GM23338 (cell line): Measurements from ENCODE around the gene ADGRB3. TPM values are rescaled to one million over a fixed set of nuclear protein-coding genes. Genes with fewer than 3 reads are reported as not detected.

ENCODE experiments used
- ATAC-seq: fragments of 200-7000 bp; cut with Tn5 transposase; 3 replicates; pipeline ENCODE4 v1.9.1; 2020
- DNase-seq: peaks from one replicate; pipeline ENCODE4 v3.0.0-alpha.2; 2015; ENCODE audit warnings: low spot score
- H2AFZ ChIP-seq: fragments of 200-600 bp; sonication (generic); 2 replicates; pipeline ENCODE4 v1.8.0; 2016; ENCODE audit warnings: antibody characterized with exemption, mild to moderate bottlenecking, moderate library complexity
- H3F3A ChIP-seq: fragments of 200-600 bp; sonication (generic); replicated peaks from 2 replicates; pipeline ENCODE4 v1.8.0; 2017; ENCODE audit warnings: antibody characterized with exemption, mixed run types, low read depth
- H3K27ac ChIP-seq: fragments of 200-600 bp; sonication (generic); 2 replicates; pipeline ENCODE4 v1.6.1; 2016; ENCODE audit warnings: low read depth
- H3K27me3 ChIP-seq: fragments of 200-600 bp; sonication (generic); 2 replicates; pipeline ENCODE4 v1.8.0; 2016; ENCODE audit warnings: mild to moderate bottlenecking, mixed run types, moderate library complexity; ENCODE audit not compliant: insufficient read depth
- H3K36me3 ChIP-seq: fragments of 200-600 bp; sonication (generic); 2 replicates; pipeline ENCODE4 v1.8.0; 2016; ENCODE audit warnings: mild to moderate bottlenecking; ENCODE audit not compliant: insufficient read depth
- H3K4me1 ChIP-seq: fragments of 200-600 bp; sonication (generic); 2 replicates; pipeline ENCODE4 v1.8.0; 2016; ENCODE audit warnings: mild to moderate bottlenecking, moderate library complexity; ENCODE audit not compliant: insufficient read depth
- H3K4me2 ChIP-seq: fragments of 200-600 bp; sonication (generic); 2 replicates; pipeline ENCODE4 v1.7.1; 2017; ENCODE audit warnings: mixed run types
- H3K4me3 ChIP-seq: fragments of 200-600 bp; sonication (generic); 2 replicates; pipeline ENCODE4 v1.6.1; 2016; ENCODE audit warnings: mixed run types
- H3K79me2 ChIP-seq: fragments of 200-600 bp; sonication (generic); replicated peaks from 2 replicates; pipeline ENCODE4 v1.8.0; 2017; ENCODE audit warnings: mild to moderate bottlenecking; ENCODE audit not compliant: insufficient read depth
- H3K9me2 ChIP-seq: fragments of 200-600 bp; sonication (generic); 2 replicates; pipeline ENCODE4 v1.8.0; 2017; ENCODE audit not compliant: insufficient read depth
- H4K20me1 ChIP-seq: fragments of 200-600 bp; sonication (generic); replicated peaks from 2 replicates; pipeline ENCODE4 v1.8.0; 2017; ENCODE audit warnings: mild to moderate bottlenecking; ENCODE audit not compliant: insufficient read depth
- H3K27ac Mint-ChIP-seq: 2 replicates; pipeline ENCODE4 v1.8.0; 2020; ENCODE audit warnings: inconsistent platforms, mild to moderate bottlenecking, moderate library complexity, mixed read lengths
- H3K27me3 Mint-ChIP-seq: 3 replicates; pipeline ENCODE4 v1.8.0; 2022; ENCODE audit warnings: low read depth, mild to moderate bottlenecking, moderate library complexity, mixed read lengths, inconsistent platforms; ENCODE audit not compliant: insufficient read depth, poor library complexity
- H3K36me3 Mint-ChIP-seq: 3 replicates; pipeline ENCODE4 v1.8.0; 2021; ENCODE audit warnings: low read depth, mild to moderate bottlenecking, inconsistent platforms, moderate library complexity, mixed read lengths
- H3K4me1 Mint-ChIP-seq: 3 replicates; pipeline ENCODE4 v1.8.0; 2020; ENCODE audit warnings: mild to moderate bottlenecking, inconsistent platforms, mixed read lengths
- H3K4me3 Mint-ChIP-seq: 3 replicates; pipeline ENCODE4 v1.8.0; 2021; ENCODE audit warnings: moderate library complexity, mild to moderate bottlenecking, inconsistent platforms, mixed read lengths
- H3K9me3 Mint-ChIP-seq: 3 replicates; pipeline ENCODE4 v1.8.0; 2020; ENCODE audit warnings: moderate library complexity, mild to moderate bottlenecking, inconsistent platforms, mixed read lengths
- CREB1 ChIP-seq: fragments of 250-450 bp; sonication (Bioruptor Pico); IDR thresholded peaks from 2 replicates; pipeline ENCODE4 v1.5.0; 2020; ENCODE audit warnings: low read depth, mild to moderate bottlenecking, moderate library complexity
- EZH2 ChIP-seq: fragments of 200-600 bp; sonication (generic); IDR thresholded peaks from one replicate; pipeline ENCODE4 v1.8.0; 2017; ENCODE audit warnings: antibody characterized with exemption, mild to moderate bottlenecking, low read depth; ENCODE audit not compliant: unreplicated experiment
- EZH2phosphoT487 ChIP-seq: fragments of 200-600 bp; sonication (generic); IDR thresholded peaks from one replicate; pipeline ENCODE4 v1.8.1; 2018; ENCODE audit warnings: antibody characterized with exemption; ENCODE audit not compliant: unreplicated experiment
- JUNB ChIP-seq: IDR thresholded peaks from one replicate; pipeline ENCODE4 v1.6.1; 2016; ENCODE audit warnings: antibody characterized with exemption; ENCODE audit not compliant: unreplicated experiment
- POLR2AphosphoS5 ChIP-seq: IDR thresholded peaks from 2 replicates; pipeline ENCODE4 v1.6.1; 2016; ENCODE audit warnings: antibody characterized with exemption, low read depth
- STAT1 ChIP-seq: IDR thresholded peaks from one replicate; pipeline ENCODE4 v1.6.1; 2016; ENCODE audit warnings: antibody characterized with exemption; ENCODE audit not compliant: unreplicated experiment
- ZNF114 ChIP-seq: fragments of 250-450 bp; sonication (Bioruptor Pico); IDR thresholded peaks from 2 replicates; pipeline ENCODE4 v1.5.0; 2020; ENCODE audit warnings: mild to moderate bottlenecking, moderate library complexity
- ZNF331 ChIP-seq: fragments of 250-450 bp; sonication (Bioruptor Pico); IDR thresholded peaks from 2 replicates; pipeline ENCODE4 v1.5.0; 2020; ENCODE audit warnings: low read depth, mild to moderate bottlenecking, moderate library complexity
- polyA plus RNA-seq: library from polyadenylated mRNA; unstranded; fragments of >200 nt; fragmentation: Nextera tagmentation; extraction: Ambion mirVana; gene quantifications from 2 replicates; pipeline ENCODE4 v1.2.1, GENCODE V29; 2016
- total RNA-seq: library from RNA; depleted of rRNA; stranded (reverse); fragments of >200 nt; shearing (Covaris generic); gene quantifications from 2 replicates; pipeline ENCODE4 v1.2.3, GENCODE V29; 2014
- TF ChIP-seq, protein P1 (sequence below): IDR thresholded peaks from 2 replicates; pipeline ENCODE4 v1.6.1; 2016; ENCODE audit warnings: antibody characterized with exemption
- TF ChIP-seq, protein P2 (sequence below): IDR thresholded peaks from one replicate; pipeline ENCODE4 v1.6.1; 2018; ENCODE audit warnings: antibody characterized with exemption; ENCODE audit not compliant: unreplicated experiment
- TF ChIP-seq, protein P3 (sequence below), 2 experiments: fragments of 200-600 bp in 1 of 2; sonication (generic) in 1 of 2; conservative IDR thresholded peaks; 2 replicates each; pipeline versions ENCODE4 v1.5.1 to v1.6.1; 2016 to 2017; ENCODE audit warnings: antibody characterized with exemption in 2 of 2, low read depth in 2 of 2, mild to moderate bottlenecking in 2 of 2, moderate library complexity in 1 of 2

Gene ADGRB3
- total and polyA plus RNA-seq, 2 experiments from 2014 or later: 0.92 to 4.0 TPM

DNA sequence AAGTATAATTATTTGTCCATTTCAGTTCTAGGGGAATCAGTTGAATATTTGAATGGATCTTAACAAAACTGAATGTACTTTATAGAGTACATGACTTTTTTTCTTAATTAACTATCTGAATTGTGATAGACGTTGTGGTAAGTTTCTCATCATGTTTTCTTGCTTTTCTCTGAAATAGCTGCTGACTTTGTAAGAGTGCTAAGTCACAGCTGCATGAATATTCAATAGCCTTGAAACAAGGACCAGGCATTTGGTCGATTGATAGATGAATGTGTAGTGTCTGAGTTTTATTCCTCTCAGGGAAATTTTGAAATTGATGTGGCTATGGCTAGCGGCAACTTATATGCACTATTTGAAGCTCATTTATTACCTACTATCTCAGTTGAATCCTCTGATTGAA, 56.0 kb downstream of the ADGRB3 start:
- Mint-ChIP-seq H3K4me3 (no peak overlapping the region), H3K27me3 (no peaks in the 10 kb centered on the region), H3K4me1 (peaks cover 27% of the 10 kb centered on the region; the same call in 2 of the 3 replicates), H3K9me3 (no peaks in the 10 kb centered on the region), H3K27ac (peak overlapping the region; percentile 30; the same call in 1 of the 2 replicates), H3K36me3 (no peaks in the 10 kb centered on the region)
- Histone ChIP-seq H3K9me2 (peaks cover 11% of the 10 kb centered on the region), H4K20me1 (no peaks in the 10 kb centered on the region), H3K4me3 (no peak overlapping the region), H3K79me2 (no peaks in the 10 kb centered on the region), H3K27me3 (no peaks in the 10 kb centered on the region), H3K27ac (no peak overlapping the region), H2AFZ (no peak overlapping the region), H3K36me3 (no peaks in the 10 kb centered on the region), H3F3A (no peaks in the 10 kb centered on the region), H3K4me1 (0 out of 2 replicates have a peak, but pooled peaks cover 3% of the 10 kb centered on the region), H3K4me2 (no peak overlapping the region)
- TF ChIP-seq EZH2phosphoT487: no peak
- TF ChIP-seq, protein P1, sequence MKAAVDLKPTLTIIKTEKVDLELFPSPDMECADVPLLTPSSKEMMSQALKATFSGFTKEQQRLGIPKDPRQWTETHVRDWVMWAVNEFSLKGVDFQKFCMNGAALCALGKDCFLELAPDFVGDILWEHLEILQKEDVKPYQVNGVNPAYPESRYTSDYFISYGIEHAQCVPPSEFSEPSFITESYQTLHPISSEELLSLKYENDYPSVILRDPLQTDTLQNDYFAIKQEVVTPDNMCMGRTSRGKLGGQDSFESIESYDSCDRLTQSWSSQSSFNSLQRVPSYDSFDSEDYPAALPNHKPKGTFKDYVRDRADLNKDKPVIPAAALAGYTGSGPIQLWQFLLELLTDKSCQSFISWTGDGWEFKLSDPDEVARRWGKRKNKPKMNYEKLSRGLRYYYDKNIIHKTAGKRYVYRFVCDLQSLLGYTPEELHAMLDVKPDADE: no peak
- no peak for TF ChIP-seq EZH2
- TF ChIP-seq POLR2AphosphoS5: no peak
- no peak for TF ChIP-seq JUNB
- TF ChIP-seq ZNF114 (CRISPR knock-in tag): no peak
- TF ChIP-seq ZNF331 (CRISPR knock-in tag): no peak
- TF ChIP-seq, protein P2, sequence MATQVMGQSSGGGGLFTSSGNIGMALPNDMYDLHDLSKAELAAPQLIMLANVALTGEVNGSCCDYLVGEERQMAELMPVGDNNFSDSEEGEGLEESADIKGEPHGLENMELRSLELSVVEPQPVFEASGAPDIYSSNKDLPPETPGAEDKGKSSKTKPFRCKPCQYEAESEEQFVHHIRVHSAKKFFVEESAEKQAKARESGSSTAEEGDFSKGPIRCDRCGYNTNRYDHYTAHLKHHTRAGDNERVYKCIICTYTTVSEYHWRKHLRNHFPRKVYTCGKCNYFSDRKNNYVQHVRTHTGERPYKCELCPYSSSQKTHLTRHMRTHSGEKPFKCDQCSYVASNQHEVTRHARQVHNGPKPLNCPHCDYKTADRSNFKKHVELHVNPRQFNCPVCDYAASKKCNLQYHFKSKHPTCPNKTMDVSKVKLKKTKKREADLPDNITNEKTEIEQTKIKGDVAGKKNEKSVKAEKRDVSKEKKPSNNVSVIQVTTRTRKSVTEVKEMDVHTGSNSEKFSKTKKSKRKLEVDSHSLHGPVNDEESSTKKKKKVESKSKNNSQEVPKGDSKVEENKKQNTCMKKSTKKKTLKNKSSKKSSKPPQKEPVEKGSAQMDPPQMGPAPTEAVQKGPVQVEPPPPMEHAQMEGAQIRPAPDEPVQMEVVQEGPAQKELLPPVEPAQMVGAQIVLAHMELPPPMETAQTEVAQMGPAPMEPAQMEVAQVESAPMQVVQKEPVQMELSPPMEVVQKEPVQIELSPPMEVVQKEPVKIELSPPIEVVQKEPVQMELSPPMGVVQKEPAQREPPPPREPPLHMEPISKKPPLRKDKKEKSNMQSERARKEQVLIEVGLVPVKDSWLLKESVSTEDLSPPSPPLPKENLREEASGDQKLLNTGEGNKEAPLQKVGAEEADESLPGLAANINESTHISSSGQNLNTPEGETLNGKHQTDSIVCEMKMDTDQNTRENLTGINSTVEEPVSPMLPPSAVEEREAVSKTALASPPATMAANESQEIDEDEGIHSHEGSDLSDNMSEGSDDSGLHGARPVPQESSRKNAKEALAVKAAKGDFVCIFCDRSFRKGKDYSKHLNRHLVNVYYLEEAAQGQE: no peak
- TF ChIP-seq STAT1: no peak
- TF ChIP-seq, protein P3, sequence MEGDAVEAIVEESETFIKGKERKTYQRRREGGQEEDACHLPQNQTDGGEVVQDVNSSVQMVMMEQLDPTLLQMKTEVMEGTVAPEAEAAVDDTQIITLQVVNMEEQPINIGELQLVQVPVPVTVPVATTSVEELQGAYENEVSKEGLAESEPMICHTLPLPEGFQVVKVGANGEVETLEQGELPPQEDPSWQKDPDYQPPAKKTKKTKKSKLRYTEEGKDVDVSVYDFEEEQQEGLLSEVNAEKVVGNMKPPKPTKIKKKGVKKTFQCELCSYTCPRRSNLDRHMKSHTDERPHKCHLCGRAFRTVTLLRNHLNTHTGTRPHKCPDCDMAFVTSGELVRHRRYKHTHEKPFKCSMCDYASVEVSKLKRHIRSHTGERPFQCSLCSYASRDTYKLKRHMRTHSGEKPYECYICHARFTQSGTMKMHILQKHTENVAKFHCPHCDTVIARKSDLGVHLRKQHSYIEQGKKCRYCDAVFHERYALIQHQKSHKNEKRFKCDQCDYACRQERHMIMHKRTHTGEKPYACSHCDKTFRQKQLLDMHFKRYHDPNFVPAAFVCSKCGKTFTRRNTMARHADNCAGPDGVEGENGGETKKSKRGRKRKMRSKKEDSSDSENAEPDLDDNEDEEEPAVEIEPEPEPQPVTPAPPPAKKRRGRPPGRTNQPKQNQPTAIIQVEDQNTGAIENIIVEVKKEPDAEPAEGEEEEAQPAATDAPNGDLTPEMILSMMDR (conservative IDR thresholded peaks at IDR 0.05; ENCODE audit: low read depth in 2 of 2): no peak
- TF ChIP-seq CREB1 (CRISPR knock-in tag): no peak
- no peak for DNase-seq
- no peak for ATAC-seq
